Mesothelial cell of epicardium (in vitro differentiated cells): ENCODE measurements around the gene FANCI. TPM values are rescaled to one million over a fixed set of nuclear protein-coding genes. Genes with fewer than 3 reads are reported as not detected.

Experiments used
- DNase-seq, 2 experiments: peaks; one replicate each; pipeline ENCODE4 v3.0.0; 2021; ENCODE audit warnings: low spot score in 2 of 2; ENCODE audit not compliant: unreplicated experiment in 2 of 2
- H3K27ac Mint-ChIP-seq: 2 replicates; pipeline ENCODE4 v1.8.0; 2021; ENCODE audit warnings: mixed read lengths
- H3K27me3 Mint-ChIP-seq: 2 replicates; pipeline ENCODE4 v1.8.0; 2021; ENCODE audit warnings: low read depth, mixed read lengths
- H3K36me3 Mint-ChIP-seq: 2 replicates; pipeline ENCODE4 v1.8.0; 2021; ENCODE audit warnings: mixed read lengths
- H3K4me1 Mint-ChIP-seq: 2 replicates; pipeline ENCODE4 v1.8.0; 2021; ENCODE audit warnings: mixed read lengths
- H3K4me3 Mint-ChIP-seq: 2 replicates; pipeline ENCODE4 v1.8.0; 2021; ENCODE audit warnings: mild to moderate bottlenecking, moderate library complexity, mixed read lengths
- H3K9me3 Mint-ChIP-seq: 2 replicates; pipeline ENCODE4 v1.8.0; 2021; ENCODE audit warnings: mixed read lengths
- CTCF ChIP-seq: fragments of 200-600 bp; sonication (generic); IDR thresholded peaks from one replicate; pipeline ENCODE4 v1.5.0; 2021; ENCODE audit warnings: antibody characterized with exemption; ENCODE audit not compliant: unreplicated experiment
- total RNA-seq: library from RNA; stranded (reverse); gene quantifications from 3 replicates; pipeline ENCODE4 v1.2.1, GENCODE V29; 2021

The FANCI gene
- total RNA-seq, 1 donor from 2014 or later, result 37.2 TPM

DNA sequence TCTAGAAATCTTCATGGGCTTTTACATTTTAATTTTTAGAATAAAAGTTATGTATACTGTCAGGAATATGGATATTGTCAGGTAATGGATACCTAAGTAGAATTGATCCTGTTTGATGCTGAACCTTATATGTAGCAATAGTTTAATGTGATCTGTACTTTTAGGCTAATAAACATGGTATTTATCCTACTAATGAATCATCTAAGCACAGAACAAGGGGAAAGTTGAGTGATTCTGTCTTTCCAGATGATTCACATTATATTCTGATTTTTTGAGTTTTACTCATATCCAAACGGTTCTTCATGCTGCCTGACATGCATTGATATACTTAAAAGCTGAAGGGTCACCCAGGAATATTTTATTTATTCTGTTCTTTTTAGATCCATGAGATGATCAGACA lies 34.5 kb downstream of the FANCI start:
- Mint-ChIP-seq H3K27me3 (no peaks in the 10 kb centered on the region), H3K27ac (no peak overlapping the region), H3K9me3 (no peaks in the 10 kb centered on the region), H3K4me1 (no peaks in the 10 kb centered on the region), H3K36me3 (peaks cover 6% of the 10 kb centered on the region), H3K4me3 (no peak overlapping the region)
- no peak for DNase-seq
- TF ChIP-seq CTCF, result no peak

DNA sequence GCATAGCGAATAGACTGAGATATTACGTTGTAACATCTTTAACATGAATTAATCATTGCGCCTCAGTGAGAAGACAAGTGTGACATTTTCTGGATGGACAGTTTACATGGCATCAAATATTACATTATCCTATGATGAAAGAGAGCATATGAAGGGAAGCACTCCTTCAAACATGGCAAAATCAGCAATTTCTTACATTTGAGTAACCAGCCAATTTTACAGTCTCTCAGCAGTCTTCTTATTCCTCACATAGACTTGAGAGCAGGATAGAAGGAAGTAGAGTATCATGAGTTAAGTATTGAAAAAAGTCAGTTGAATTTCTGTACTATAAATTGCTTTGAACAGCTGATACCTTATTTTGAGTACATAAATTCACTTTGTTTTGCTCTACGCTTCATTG lies 38.9 kb downstream of the FANCI start:
- peaks cover 29% of the 10 kb centered on the region for H3K36me3 Mint-ChIP-seq

GRCh38 chr15:89283201-89283600 lies 39.4 kb downstream of the FANCI start:
- Mint-ChIP-seq H3K27me3 (no peaks in the 10 kb centered on the region), H3K4me1 (no peaks in the 10 kb centered on the region), H3K4me3 (no peak overlapping the region), H3K27ac (no peak overlapping the region), H3K36me3 (peaks cover 30% of the 10 kb centered on the region), H3K9me3 (peaks cover 13% of the 10 kb centered on the region)
- no peak for TF ChIP-seq CTCF
- DNase-seq, result no peak

More for the DNA sequence above, 38.9 kb downstream of the FANCI start:
- no peaks in the 10 kb centered on the region for H3K4me1 Mint-ChIP-seq
- H3K27me3 Mint-ChIP-seq, result no peaks in the 10 kb centered on the region
- DNase-seq, result no peak
- peaks cover 13% of the 10 kb centered on the region for H3K9me3 Mint-ChIP-seq
- no peak overlapping the region for H3K27ac Mint-ChIP-seq
- H3K4me3 Mint-ChIP-seq, result no peak overlapping the region
- no peak for TF ChIP-seq CTCF

GRCh38 chr15:89291934-89292438 lies 48.2 kb downstream of the FANCI start:
- Mint-ChIP-seq H3K36me3 (peaks cover 26% of the 10 kb centered on the region), H3K27ac (no peak overlapping the region), H3K9me3 (peaks cover 4% of the 10 kb centered on the region), H3K4me3 (no peak overlapping the region), H3K4me1 (no peaks in the 10 kb centered on the region), H3K27me3 (no peaks in the 10 kb centered on the region)
- no peak for TF ChIP-seq CTCF
- no peak for DNase-seq

DNA sequence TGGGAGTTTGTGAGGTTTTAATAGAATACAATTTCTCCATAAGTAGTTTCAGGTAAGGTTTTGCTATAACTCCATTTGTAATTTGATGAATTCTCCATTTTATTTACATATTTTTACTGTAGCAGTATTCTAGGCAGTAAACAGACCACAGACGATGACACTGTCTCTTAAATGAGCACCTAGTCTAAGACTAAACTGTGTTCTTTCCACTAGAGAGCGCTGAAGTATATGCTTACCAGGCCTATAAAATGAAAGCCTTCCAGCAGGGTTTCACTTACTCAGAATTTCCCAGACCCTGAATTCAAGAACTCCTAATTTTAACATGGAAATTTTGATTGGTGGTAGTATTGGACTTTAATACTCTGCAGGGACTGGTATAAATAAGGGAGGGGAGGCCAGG lies 49.2 kb downstream of the FANCI start:
- no peak for DNase-seq
- Mint-ChIP-seq H3K4me3 (no peak overlapping the region), H3K4me1 (no peaks in the 10 kb centered on the region), H3K9me3 (peaks cover 3% of the 10 kb centered on the region), H3K27ac (no peak overlapping the region), H3K27me3 (no peaks in the 10 kb centered on the region), H3K36me3 (peaks cover 23% of the 10 kb centered on the region)
- TF ChIP-seq CTCF, result no peak

DNA sequence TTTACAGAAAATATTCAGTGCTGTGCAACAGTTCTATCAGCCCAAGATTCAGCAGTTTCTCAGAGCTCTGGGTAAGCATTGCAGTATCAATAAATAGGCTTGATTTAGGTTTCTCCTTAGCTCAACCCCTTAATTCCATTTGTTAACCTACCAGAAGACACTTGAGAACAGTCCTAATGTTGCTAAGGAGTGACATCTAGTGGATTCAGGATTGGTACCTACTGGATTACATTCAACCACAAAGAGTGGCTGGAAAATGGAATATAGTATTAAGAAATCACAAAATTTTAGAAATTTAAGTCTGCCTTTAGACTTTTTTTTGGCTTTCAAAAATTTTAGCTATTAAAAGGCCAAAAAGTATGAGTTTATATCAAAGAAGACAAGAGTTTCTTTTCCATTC lies 56.1 kb downstream of the FANCI start:
- no peaks in the 10 kb centered on the region for H3K27me3 Mint-ChIP-seq
- no peaks in the 10 kb centered on the region for H3K4me1 Mint-ChIP-seq
- H3K4me3 Mint-ChIP-seq, result no peak overlapping the region
- peaks cover 9% of the 10 kb centered on the region for H3K9me3 Mint-ChIP-seq
- no peak overlapping the region for H3K27ac Mint-ChIP-seq
- TF ChIP-seq CTCF, result no peak
- H3K36me3 Mint-ChIP-seq, result peaks cover 37% of the 10 kb centered on the region
- DNase-seq, result no peak
